Body of pancreas (tissue), 4 donors: Measurements from ENCODE around the gene GPR132. TPM values are rescaled to one million over a fixed set of nuclear protein-coding genes. Genes with fewer than 3 reads are reported as not detected.

ENCODE experiments used
- ATAC-seq: fragments of 150-250 bp; one replicate; pipeline ENCODE4 v1.9.1; 2016
- DNase-seq, 4 donors: peaks; one replicate each; pipeline ENCODE4 v3.0.0-alpha.2; 2019
- H3K27ac ChIP-seq, 4 donors: fragments of 200-600 bp; sonication (generic); 1 replicate in 3 of 4; 2 replicates in 1 of 4; pipeline versions ENCODE4 v1.5.1 to v1.6.1; 2016 to 2019; ENCODE audit warnings: mild to moderate bottlenecking in 1 of 4, mixed read lengths in 1 of 4, moderate library complexity in 1 of 4
- H3K27me3 ChIP-seq, 2 donors: fragments of 200-600 bp; sonication (generic); one replicate each; pipeline ENCODE4 v1.6.0; 2016; ENCODE audit warnings: mild to moderate bottlenecking in 1 of 2
- H3K36me3 ChIP-seq, 2 donors: fragments of 200-600 bp; sonication (generic); replicated peaks in 1 of 2; 2 replicates each; pipeline ENCODE4 v1.5.1; 2016; ENCODE audit warnings: low read depth in 2 of 2; ENCODE audit not compliant: insufficient read depth in 1 of 2
- H3K4me1 ChIP-seq: fragments of 200-600 bp; sonication (generic); one replicate; pipeline ENCODE4 v1.6.0; 2016
- H3K4me3 ChIP-seq, 2 donors: fragments of 200-600 bp; sonication (generic); 1 replicate in 1 of 2; 2 replicates in 1 of 2; pipeline ENCODE4 v1.5.1; 2016 to 2019
- H3K9me3 ChIP-seq, 3 donors: fragments of 200-600 bp; sonication (generic); 1 replicate in 2 of 3; 2 replicates in 1 of 3; pipeline ENCODE4 v1.5.1; 2016
- CTCF ChIP-seq, 7 experiments: fragments of 450-650 bp in 4 of 7; fragments of 200-600 bp in 3 of 7; sonication (generic) in 3 of 7; IDR thresholded peaks; one replicate each; pipeline ENCODE4 v1.5.1; 2016 to 2019; ENCODE audit warnings: antibody characterized with exemption in 7 of 7
- POLR2A ChIP-seq, 3 donors: fragments of 450-650 bp; IDR thresholded peaks; one replicate each; pipeline ENCODE4 v1.6.1; 2016; ENCODE audit warnings: antibody characterized with exemption in 3 of 3, mild to moderate bottlenecking in 2 of 3
- WGBS, 2 donors: methylation state at CpG; one replicate each; pipeline ENCODE4 v1.1.5; 2017; 5-methylcytosine and 5-hydroxymethylcytosine counted together
- intact Hi-C: fragments of 100-400 bp; cut with DNase I; formaldehyde crosslinking; loops from one replicate; pipeline ENCODE4 v1.15.1; 2023
- small RNA-seq: library from RNA; depleted of rRNA; stranded (forward); fragments of <200 nt; gene quantifications from one replicate; pipeline ENCODE3, GENCODE V24; 2016
- total RNA-seq, 2 donors: library from RNA; depleted of rRNA; stranded (reverse); fragments of >200 nt; gene quantifications; one replicate each; pipeline ENCODE4 v1.1.0, GENCODE V29; 2016

Gene GPR132
- total RNA-seq, 2 donors from 2014 or later = 1.0 TPM; not detected in 1

DNA sequence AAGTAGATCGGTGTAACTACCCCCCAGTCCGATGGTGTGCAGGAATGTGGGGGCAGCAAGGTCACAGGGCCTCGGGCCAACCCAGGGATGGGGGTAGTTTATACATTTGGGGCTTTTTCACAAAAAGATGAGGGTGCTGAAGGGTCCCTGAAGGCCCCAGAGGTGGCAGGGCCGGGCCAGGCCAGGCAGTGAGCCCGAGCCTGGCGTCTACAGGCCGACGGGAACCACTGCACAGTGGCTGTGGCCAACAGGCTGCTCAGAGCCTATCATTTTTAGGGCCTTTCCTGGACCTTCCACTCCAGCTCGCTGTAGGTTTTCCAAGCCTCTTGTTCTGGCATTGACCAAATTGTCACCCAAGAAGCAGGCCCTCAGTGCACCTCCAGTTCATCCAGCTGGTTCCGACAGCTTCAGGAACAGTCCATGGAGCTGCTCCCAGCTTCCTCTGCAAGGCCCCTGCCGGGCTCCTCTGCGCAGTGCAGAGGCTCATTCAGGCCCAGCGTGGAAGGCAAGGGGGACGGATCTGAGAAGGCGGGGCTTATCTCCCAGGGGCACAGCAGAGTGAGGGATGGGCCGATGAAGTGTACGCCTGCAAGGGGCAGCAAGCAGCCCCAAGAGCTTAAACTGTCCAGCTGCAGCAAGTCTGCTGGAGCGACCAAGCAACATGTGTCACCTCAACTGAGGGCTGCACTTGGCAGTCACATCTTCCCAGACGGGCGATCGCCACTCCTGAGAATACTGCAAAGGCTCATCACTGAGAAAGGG lies 58.2 kb downstream of the GPR132 start:
- Histone ChIP-seq H3K4me3 (no peak overlapping the region), H3K36me3 (peaks cover 0 to 6% of the 10 kb centered on the region in 2 donors), H3K27me3 (no peaks in the 10 kb centered on the region), H3K9me3 (no peaks in the 10 kb centered on the region), H3K27ac (no peak overlapping the region), H3K4me1 (no peaks in the 10 kb centered on the region)
- ATAC-seq = no peak
- TF ChIP-seq CTCF (IDR thresholded peaks at IDR 0.05) = no peak
- no peak for TF ChIP-seq POLR2A (IDR thresholded peaks at IDR 0.05)
- intact Hi-C loops = no loop called here
- WGBS, 2 donors = 84 to 87% methylated on average over 8 to 21 of the region's 21 CpGs
- DNase-seq = no peak

DNA sequence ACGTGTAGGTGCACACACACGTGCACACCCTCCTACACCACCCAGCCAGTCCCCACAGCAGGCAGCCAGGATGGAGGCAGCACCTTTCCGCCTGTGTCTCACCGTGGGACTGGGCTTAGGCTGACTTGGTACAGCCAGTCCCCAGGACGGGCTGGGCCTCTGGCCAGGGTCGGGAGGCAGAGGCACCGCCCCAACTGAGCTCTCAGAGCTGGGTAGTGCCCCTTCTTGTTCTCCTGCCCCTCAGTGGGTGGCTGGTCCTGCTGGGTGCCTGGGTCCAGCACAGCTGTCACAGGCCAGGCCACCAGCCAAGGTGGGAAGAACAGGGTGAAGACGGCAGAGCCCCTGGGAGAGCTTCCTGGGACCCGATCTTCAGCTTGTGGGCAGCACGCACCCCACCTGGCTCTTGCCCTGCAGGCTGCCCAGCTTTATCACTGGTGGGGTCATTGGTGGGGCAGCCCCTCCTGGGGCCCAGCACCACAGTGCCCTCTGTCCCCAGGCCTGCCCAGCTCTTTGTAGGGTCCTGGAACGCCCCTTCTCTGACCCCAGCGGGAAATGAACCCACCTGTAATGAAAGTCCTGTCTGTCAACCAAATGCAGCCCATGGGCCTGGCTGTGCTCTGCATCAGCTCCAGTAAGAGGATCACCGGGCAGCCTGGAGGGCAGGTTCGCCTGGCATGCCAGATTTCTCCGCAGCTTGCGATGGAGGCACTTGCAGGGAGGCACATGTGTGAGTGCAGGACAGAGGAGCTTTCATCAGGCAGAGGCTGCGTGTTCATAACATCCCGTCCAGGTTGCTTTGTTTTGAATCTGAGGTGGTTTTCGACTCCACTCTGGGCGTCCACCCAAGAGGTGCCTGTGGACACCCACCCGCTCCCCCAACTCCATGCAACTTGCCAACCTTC lies 59.0 kb downstream of the GPR132 start:
- Histone ChIP-seq H3K4me3 (no peak overlapping the region), H3K4me1 (no peaks in the 10 kb centered on the region), H3K27me3 (no peaks in the 10 kb centered on the region), H3K36me3 (peaks cover 0 to 6% of the 10 kb centered on the region in 2 donors), H3K9me3 (no peaks in the 10 kb centered on the region), H3K27ac (no peak overlapping the region)
- ATAC-seq (no peak), DNase-seq (no peak)
- WGBS, 2 donors = 90 to 96% methylated on average over 5 to 20 of the region's 21 CpGs
- intact Hi-C loops = no loop called here
- no peak for TF ChIP-seq POLR2A (IDR thresholded peaks at IDR 0.05)
- TF ChIP-seq CTCF (IDR thresholded peaks at IDR 0.05) = no peak

DNA sequence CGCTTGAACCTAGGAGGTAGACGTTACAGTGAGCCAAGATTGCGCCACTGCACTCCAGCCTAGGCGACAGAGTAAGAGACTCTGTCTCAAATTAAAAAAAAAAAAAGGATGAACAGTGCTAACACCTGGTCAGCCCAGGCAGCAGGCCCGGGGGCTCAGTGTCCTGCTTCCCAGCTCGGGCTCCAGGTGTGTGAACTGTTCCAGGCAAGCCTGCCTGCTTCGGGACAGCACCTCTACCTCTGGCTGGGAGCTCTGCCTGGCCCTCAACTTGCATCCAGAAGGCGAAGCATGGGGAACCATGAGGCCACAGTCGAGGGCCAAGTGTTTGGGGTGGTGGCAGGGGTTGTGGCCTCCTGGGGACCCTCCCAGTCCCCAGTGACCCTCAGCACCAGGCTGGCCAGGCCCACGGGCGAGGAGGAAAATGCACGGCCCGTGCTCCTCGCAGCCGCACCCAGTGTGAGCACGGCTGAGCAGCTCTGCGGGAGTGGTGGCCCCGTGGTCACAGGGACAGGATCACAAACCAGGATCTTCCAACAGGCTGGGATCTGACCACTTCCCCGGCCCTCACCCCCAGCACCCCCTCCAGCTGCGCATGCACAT lies 59.8 kb downstream of the GPR132 start:
- TF ChIP-seq POLR2A (IDR thresholded peaks at IDR 0.05) (no peak), CTCF (IDR thresholded peaks at IDR 0.05) (no peak)
- Histone ChIP-seq H3K4me3 (no peak overlapping the region), H3K27ac (no peak overlapping the region), H3K36me3 (no peaks in the 10 kb centered on the region), H3K4me1 (no peaks in the 10 kb centered on the region), H3K27me3 (no peaks in the 10 kb centered on the region), H3K9me3 (no peaks in the 10 kb centered on the region)
- ATAC-seq (no peak), DNase-seq (no peak)
- intact Hi-C loops = no loop called here
- 85 to 91% methylated on average over 6 to 19 of the region's 20 CpGs for WGBS, 2 donors

Small RNAs within 50 kb of the gene (small RNA-seq; reads per million reads assigned to genes)
- gene AL512356.2 = not detected

Other genes starting within 250 kb of the GPR132 start
- gene CEP170B, start 200.2 kb downstream of the GPR132 start, total RNA-seq = 10 to 100 TPM; 23.6 to 41.9 TPM
- gene PLD4, start 140.6 kb downstream of the GPR132 start, total RNA-seq = not detected
- 1 to 10 TPM; 3.6 to 5.2 TPM for gene AHNAK2, start 87.1 kb downstream of the GPR132 start, total RNA-seq
- gene CLBA1, start 79.6 kb downstream of the GPR132 start, total RNA-seq = 10 to 100 TPM in 1 of 2 donors, 1 to 10 TPM in 1; 8.6 to 21.1 TPM
- 1 to 10 TPM; 2.6 to 4.7 TPM for gene CDCA4, start 44.3 kb downstream of the GPR132 start, total RNA-seq
- gene JAG2, start 103.3 kb upstream of the GPR132 start, total RNA-seq = 10 to 100 TPM; 13.5 to 36.3 TPM
- 10 to 100 TPM; 28.8 to 66.9 TPM for gene NUDT14, start 115.9 kb upstream of the GPR132 start, total RNA-seq
- gene BTBD6, start 183.1 kb upstream of the GPR132 start, total RNA-seq = 10 to 100 TPM; 13.0 to 22.4 TPM
- gene BRF1, start 235.6 kb upstream of the GPR132 start, total RNA-seq = 10 to 100 TPM; 54.5 to 86.7 TPM
- gene PACS2, start 249.3 kb upstream of the GPR132 start, total RNA-seq = 100 to 1,000 TPM in 1 of 2 donors, 10 to 100 TPM in 1; 56.6 to 102 TPM